MCF 10A (cell line): ENCODE results near the gene DGCR2. TPM values are rescaled to one million over a fixed set of nuclear protein-coding genes. Genes with fewer than 3 reads are reported as not detected.

ENCODE experiments used
- BruUV-seq: library from RNA; stranded (reverse); fragments of 400-500 nt; replicated peaks from 2 replicates; lab custom pipeline; 2021; lab: Mats Ljungman, UMichigan
- CTCF ChIA-PET: fragments of 300-600 bp; sonication (Branson Sonifier 250); formaldehyde crosslinking; extraction: SDS; loops from one replicate; lab custom pipeline; 2021; ENCODE audit warnings: antibody characterized with exemption, inconsistent platforms; lab: Yijun Ruan, JAX
- POLR2A ChIA-PET: fragments of 300-600, 350-650 bp; sonication (Branson Sonifier 250); formaldehyde crosslinking; extraction: SDS; loops from one replicate; lab custom pipeline; 2020; ENCODE audit warnings: antibody characterized with exemption, inconsistent platforms; lab: Yijun Ruan, JAX
- DNase-seq: peaks from one replicate; pipeline ENCODE4 v3.0.0-alpha.2; 2018; ENCODE audit not compliant: unreplicated experiment
- H3K27ac Mint-ChIP-seq: one replicate; pipeline ENCODE4 v1.8.0; 2022; ENCODE audit warnings: mild to moderate bottlenecking, low read depth, mixed read lengths; ENCODE audit not compliant: unreplicated experiment
- H3K27me3 Mint-ChIP-seq: one replicate; pipeline ENCODE4 v1.8.0; 2022; ENCODE audit warnings: mixed read lengths; ENCODE audit not compliant: insufficient read depth, unreplicated experiment
- H3K36me3 Mint-ChIP-seq: one replicate; pipeline ENCODE4 v1.8.0; 2022; ENCODE audit warnings: mild to moderate bottlenecking, moderate library complexity, mixed read lengths; ENCODE audit not compliant: insufficient read depth, unreplicated experiment
- H3K4me1 Mint-ChIP-seq: one replicate; pipeline ENCODE4 v1.8.0; 2022; ENCODE audit warnings: mixed read lengths; ENCODE audit not compliant: insufficient read depth, unreplicated experiment
- H3K4me3 Mint-ChIP-seq: one replicate; pipeline ENCODE4 v1.8.0; 2022; ENCODE audit warnings: mild to moderate bottlenecking, moderate library complexity, mixed read lengths; ENCODE audit not compliant: unreplicated experiment
- H3K9me3 Mint-ChIP-seq: one replicate; pipeline ENCODE4 v1.8.0; 2022; ENCODE audit warnings: mixed read lengths; ENCODE audit not compliant: unreplicated experiment
- CTCF ChIP-seq: fragments of 200-600 bp; IDR thresholded peaks from one replicate; pipeline ENCODE4 v1.8.0; 2022; ENCODE audit warnings: antibody characterized with exemption, mild to moderate bottlenecking; ENCODE audit not compliant: unreplicated experiment
- intact Hi-C: fragments of 100-400 bp; cut with micrococcal nuclease; formaldehyde crosslinking; loops from 2 replicates; pipeline ENCODE4 v1.14.1; 2022
- total RNA-seq: library from RNA; stranded (reverse); gene quantifications from 2 replicates; pipeline ENCODE4 v1.2.3, GENCODE V29; 2022

DGCR2 gene
- total RNA-seq, 1 experiment from 2014 or later, result 41.2 TPM

GRCh38 chr22:19019679-19020032, 102.6 kb downstream of the DGCR2 start:
- POLR2A ChIA-PET, result no interaction called here
- Mint-ChIP-seq H3K4me1 (no peaks in the 10 kb centered on the region), H3K9me3 (no peaks in the 10 kb centered on the region), H3K27me3 (peaks cover 27% of the 10 kb centered on the region), H3K36me3 (no peaks in the 10 kb centered on the region), H3K27ac (no peak overlapping the region), H3K4me3 (no peak overlapping the region)
- no peak for DNase-seq
- CTCF ChIA-PET, result no interaction called here
- intact Hi-C loops, result no loop called here
- TF ChIP-seq CTCF, result no peak
- BruUV-seq, result no TSS peak

GRCh38 chr22:19019029-19019678, 103.1 kb downstream of the DGCR2 start:
- H3K36me3 Mint-ChIP-seq, result no peaks in the 10 kb centered on the region
- no peaks in the 10 kb centered on the region for H3K4me1 Mint-ChIP-seq
- intact Hi-C loops, result no loop called here
- H3K27ac Mint-ChIP-seq, result no peak overlapping the region
- peaks cover 27% of the 10 kb centered on the region for H3K27me3 Mint-ChIP-seq
- ChIA-PET POLR2A (no interaction called here), CTCF (no interaction called here)
- H3K4me3 Mint-ChIP-seq, result no peak overlapping the region
- no TSS peak for BruUV-seq
- H3K9me3 Mint-ChIP-seq, result no peaks in the 10 kb centered on the region
- no peak for TF ChIP-seq CTCF
- DNase-seq, result no peak

GRCh38 chr22:19018256-19018655, 104.0 kb downstream of the DGCR2 start:
- H3K4me3 Mint-ChIP-seq, result no peak overlapping the region
- no peaks in the 10 kb centered on the region for H3K4me1 Mint-ChIP-seq
- BruUV-seq, result no TSS peak
- H3K9me3 Mint-ChIP-seq, result no peaks in the 10 kb centered on the region
- CTCF ChIA-PET, result no interaction called here
- POLR2A ChIA-PET, result no interaction called here
- no peaks in the 10 kb centered on the region for H3K36me3 Mint-ChIP-seq
- no peak overlapping the region for H3K27ac Mint-ChIP-seq
- no peak for DNase-seq
- no peak for TF ChIP-seq CTCF
- peaks cover 27% of the 10 kb centered on the region for H3K27me3 Mint-ChIP-seq
- intact Hi-C loops, result no loop called here

- Mint-ChIP-seq H3K27ac (no peak overlapping the region), H3K4me1 (peaks cover 2% of the 10 kb centered on the region), H3K4me3 (no peak overlapping the region), H3K36me3 (no peaks in the 10 kb centered on the region), H3K27me3 (peaks cover 27% of the 10 kb centered on the region), H3K9me3 (no peaks in the 10 kb centered on the region)
- intact Hi-C loops, result no loop called here
- no peak for TF ChIP-seq CTCF
- no TSS peak for BruUV-seq
- ChIA-PET CTCF (interaction anchor here (0.6 to 0.8 kb wide), 2 partner anchors 18 to 40 kb away, joined by 3 read pairs; no protein-coding TSS in a partner anchor), POLR2A (no interaction called here)
- DNase-seq, result no peak
Measured at GRCh38 chr22:19016081-19016766, 106.0 kb downstream of the DGCR2 start.
